Prostate gland (tissue), 2 donors: Measurements from ENCODE around the gene CPT1C. TPM values are rescaled to one million over a fixed set of nuclear protein-coding genes. Genes with fewer than 3 reads are reported as not detected.
"Not testable (repeated sequence)": the region's sequence is repeated elsewhere in the genome, so short reads cannot be mapped to it uniquely, and the experiment has no call there.

Experiments
- DNase-seq: peaks from one replicate; pipeline ENCODE4 v3.0.0-alpha.2; 2019; ENCODE audit warnings: low spot score
- H3K27ac ChIP-seq, 2 donors: fragments of 200-600 bp; sonication (generic); 2 replicates each; pipeline ENCODE4 v1.5.1; 2017 to 2019
- H3K27me3 ChIP-seq: fragments of 200-600 bp; sonication (generic); replicated peaks from 2 replicates; pipeline ENCODE4 v1.5.1; 2019; ENCODE audit not compliant: insufficient read depth
- H3K36me3 ChIP-seq, 2 donors: fragments of 200-600 bp; sonication (generic); 1 replicate in 1 of 2; 2 replicates in 1 of 2; pipeline versions ENCODE4 v1.5.1 to v1.8.1; 2017 to 2019
- H3K4me1 ChIP-seq: fragments of 200-600 bp; sonication (generic); replicated peaks from 2 replicates; pipeline ENCODE4 v1.5.1; 2019
- H3K4me3 ChIP-seq, 2 donors: fragments of 200-600 bp; sonication (generic); 2 replicates each; pipeline ENCODE4 v1.5.1; 2017 to 2019
- H3K9me3 ChIP-seq: fragments of 200-600 bp; sonication (generic); 2 replicates; pipeline ENCODE4 v1.5.1; 2017
- POLR2A ChIP-seq: fragments of 450-650 bp; IDR thresholded peaks from one replicate; pipeline ENCODE4 v1.6.1; 2016; ENCODE audit warnings: antibody characterized with exemption, mild to moderate bottlenecking
- POLR2AphosphoS5 ChIP-seq: sonication (generic); formaldehyde crosslinking; IDR thresholded peaks from one replicate; pipeline ENCODE4 v1.6.1; 2017; ENCODE audit warnings: antibody characterized with exemption
- WGBS: methylation state at CpG from one replicate; pipeline ENCODE4 v1.1.5; 2018; 5-methylcytosine and 5-hydroxymethylcytosine counted together
- intact Hi-C: fragments of 100-400 bp; cut with DNase I; formaldehyde crosslinking; loops from one replicate; pipeline ENCODE4 v1.14.2; 2022
- total RNA-seq, 2 donors: library from RNA; depleted of rRNA; stranded (reverse); fragments of >200 nt; gene quantifications; one replicate each; pipeline ENCODE4 v1.1.0, GENCODE V29; 2016
- TF ChIP-seq, protein P1 (sequence below), 4 experiments: fragments of 200-600 bp in 2 of 4; fragments of 450-650 bp in 2 of 4; sonication (generic) in 2 of 4; IDR thresholded peaks; 1 replicate in 3 of 4; 2 replicates in 1 of 4; pipeline ENCODE4 v1.5.1; 2016 to 2019; ENCODE audit warnings: antibody characterized with exemption in 4 of 4, mild to moderate bottlenecking in 2 of 4, moderate library complexity in 2 of 4

CPT1C gene
- total RNA-seq, 2 donors from 2014 or later: 0.96 to 5.5 TPM

DNA sequence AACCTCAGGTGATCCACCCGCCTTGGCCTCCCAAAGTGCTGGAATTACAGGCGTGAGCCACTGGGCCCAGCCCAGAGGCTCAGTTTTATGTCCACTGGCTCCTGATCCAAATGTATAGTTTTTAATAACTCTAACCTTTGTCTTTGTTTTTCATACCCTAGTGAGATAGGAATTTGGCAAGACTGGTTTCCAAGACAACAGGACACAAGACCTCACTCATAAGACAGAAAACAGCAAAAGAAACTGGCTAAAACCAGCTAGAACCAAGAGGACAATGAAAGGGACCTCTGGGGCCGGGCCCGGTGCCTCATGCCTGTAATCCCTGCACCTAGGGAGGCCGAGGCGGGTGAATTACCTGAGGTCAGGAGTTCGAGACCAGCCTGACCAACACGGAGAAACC is 27.6 kb downstream of the CPT1C start:
- no peaks in the 10 kb centered on the region for H3K27me3 ChIP-seq
- H3K36me3 ChIP-seq: no peaks in the 10 kb centered on the region
- no peak overlapping the region for H3K27ac ChIP-seq
- no peaks in the 10 kb centered on the region for H3K9me3 ChIP-seq
- TF ChIP-seq POLR2A (no peak), POLR2AphosphoS5 (no peak)
- TF ChIP-seq, protein P1, sequence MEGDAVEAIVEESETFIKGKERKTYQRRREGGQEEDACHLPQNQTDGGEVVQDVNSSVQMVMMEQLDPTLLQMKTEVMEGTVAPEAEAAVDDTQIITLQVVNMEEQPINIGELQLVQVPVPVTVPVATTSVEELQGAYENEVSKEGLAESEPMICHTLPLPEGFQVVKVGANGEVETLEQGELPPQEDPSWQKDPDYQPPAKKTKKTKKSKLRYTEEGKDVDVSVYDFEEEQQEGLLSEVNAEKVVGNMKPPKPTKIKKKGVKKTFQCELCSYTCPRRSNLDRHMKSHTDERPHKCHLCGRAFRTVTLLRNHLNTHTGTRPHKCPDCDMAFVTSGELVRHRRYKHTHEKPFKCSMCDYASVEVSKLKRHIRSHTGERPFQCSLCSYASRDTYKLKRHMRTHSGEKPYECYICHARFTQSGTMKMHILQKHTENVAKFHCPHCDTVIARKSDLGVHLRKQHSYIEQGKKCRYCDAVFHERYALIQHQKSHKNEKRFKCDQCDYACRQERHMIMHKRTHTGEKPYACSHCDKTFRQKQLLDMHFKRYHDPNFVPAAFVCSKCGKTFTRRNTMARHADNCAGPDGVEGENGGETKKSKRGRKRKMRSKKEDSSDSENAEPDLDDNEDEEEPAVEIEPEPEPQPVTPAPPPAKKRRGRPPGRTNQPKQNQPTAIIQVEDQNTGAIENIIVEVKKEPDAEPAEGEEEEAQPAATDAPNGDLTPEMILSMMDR (IDR thresholded peaks at IDR 0.05): no peak
- no peaks in the 10 kb centered on the region for H3K4me1 ChIP-seq
- intact Hi-C loops: no loop called here
- WGBS: 71% methylated on average over 8 of the region's 8 CpGs
- no peak overlapping the region for H3K4me3 ChIP-seq
- DNase-seq: no peak

DNA sequence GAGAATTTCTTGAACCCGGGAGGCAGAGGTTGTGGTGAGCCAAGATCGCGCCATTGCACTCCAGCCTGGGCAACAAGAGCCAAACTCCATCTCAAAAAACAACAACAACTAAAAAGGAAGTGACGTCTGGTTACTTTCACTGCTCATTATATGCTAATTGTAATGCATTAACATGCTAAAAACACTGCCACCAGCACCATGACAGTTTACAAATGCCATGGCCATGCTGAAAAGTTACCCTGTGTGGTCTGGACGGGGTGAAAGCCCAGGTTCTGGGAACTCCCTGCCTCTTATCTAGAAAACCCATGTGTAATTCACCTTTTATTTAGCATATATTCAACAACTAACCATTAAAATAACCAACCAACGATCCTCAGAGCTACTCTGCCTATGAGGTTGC is 28.1 kb downstream of the CPT1C start:
- H3K4me1 ChIP-seq: no peaks in the 10 kb centered on the region
- H3K4me3 ChIP-seq: no peak overlapping the region
- WGBS: 75% methylated on average over 6 of the region's 6 CpGs
- no peaks in the 10 kb centered on the region for H3K9me3 ChIP-seq
- H3K36me3 ChIP-seq: no peaks in the 10 kb centered on the region
- no peaks in the 10 kb centered on the region for H3K27me3 ChIP-seq
- no peak overlapping the region for H3K27ac ChIP-seq
- no peak for DNase-seq
- intact Hi-C loops: no loop called here
- TF ChIP-seq, protein P1 (IDR thresholded peaks at IDR 0.05): no peak
- TF ChIP-seq POLR2A: no peak
- no peak for TF ChIP-seq POLR2AphosphoS5

DNA sequence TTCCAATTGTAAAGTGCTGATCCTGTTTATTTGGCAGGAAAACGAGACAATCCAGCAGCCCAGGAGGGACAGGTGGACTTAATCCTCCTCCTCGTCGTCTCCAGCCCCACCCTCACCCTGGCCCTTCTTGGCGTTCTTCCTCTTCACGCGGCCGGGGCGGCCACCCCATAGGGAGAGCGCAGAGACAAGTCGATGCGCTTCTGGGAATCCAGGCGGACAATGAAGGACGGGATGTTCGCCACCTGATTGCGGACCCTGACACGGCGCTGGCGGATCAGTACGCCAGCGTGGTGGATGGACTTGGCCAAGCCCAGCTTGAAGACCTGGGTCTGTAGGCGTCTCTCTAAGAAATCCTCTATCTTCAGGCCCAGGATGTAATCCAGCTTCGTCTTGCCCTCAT is 28.5 kb downstream of the CPT1C start:
- 72% methylated on average over 22 of the region's 22 CpGs for WGBS
- intact Hi-C loops: not testable (repeated sequence)

DNA sequence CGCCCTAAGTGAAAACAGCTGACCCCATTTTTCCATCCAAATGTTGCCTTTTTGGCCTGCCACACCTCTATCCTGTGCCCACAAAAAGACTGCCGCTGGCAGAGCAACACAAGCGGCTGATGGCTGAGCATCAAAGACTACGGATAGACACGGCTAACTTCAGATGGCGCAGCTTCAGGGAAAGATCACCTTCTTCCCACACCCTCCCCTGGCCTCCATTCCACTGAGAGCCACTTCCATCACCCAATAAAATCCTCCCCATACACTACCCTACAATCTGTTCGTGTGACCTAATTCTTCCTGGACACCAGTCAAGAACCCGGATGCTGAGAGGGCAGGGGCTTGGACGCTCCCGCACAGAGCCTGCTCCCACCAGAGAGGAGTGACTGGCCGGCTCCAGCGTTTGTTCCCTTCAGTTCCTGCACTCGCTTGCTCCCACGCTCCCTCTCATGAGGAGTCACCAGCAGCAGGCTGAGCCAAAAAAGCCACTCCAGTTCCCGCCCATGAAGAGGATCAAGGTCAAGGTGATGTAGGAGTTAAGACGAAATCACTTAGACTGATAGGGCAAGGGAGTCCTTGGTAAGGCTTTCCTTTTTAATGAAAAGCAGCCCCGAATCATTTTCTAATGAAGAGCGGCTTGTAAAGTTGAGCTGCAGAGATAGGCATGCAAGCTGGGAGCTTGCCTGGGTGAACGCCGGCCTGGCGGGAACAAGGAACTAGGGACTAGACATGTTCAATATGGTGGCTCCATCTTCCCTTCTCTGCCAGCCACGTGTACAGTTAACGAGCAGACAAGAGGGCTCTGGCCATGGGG is 36.5 kb downstream of the CPT1C start:
- no peaks in the 10 kb centered on the region for H3K9me3 ChIP-seq
- TF ChIP-seq, protein P1 (IDR thresholded peaks at IDR 0.05): no peak
- TF ChIP-seq POLR2A (no peak), POLR2AphosphoS5 (no peak)
- H3K4me1 ChIP-seq: no peaks in the 10 kb centered on the region
- no peak overlapping the region for H3K4me3 ChIP-seq
- no peaks in the 10 kb centered on the region for H3K27me3 ChIP-seq
- H3K27ac ChIP-seq: peak overlapping the region in 1 of 2 donors; percentile 11
- WGBS: 43% methylated on average over 23 of the region's 23 CpGs
- intact Hi-C loops: no loop called here
- H3K36me3 ChIP-seq: no peaks in the 10 kb centered on the region
- no peak for DNase-seq

More for the DNA sequence above, 28.5 kb downstream of the CPT1C start:
- H3K27ac ChIP-seq, H3K4me3 ChIP-seq, H3K27me3 ChIP-seq, DNase-seq, H3K36me3 ChIP-seq, H3K4me1 ChIP-seq, H3K9me3 ChIP-seq: not testable (repeated sequence)

DNA sequence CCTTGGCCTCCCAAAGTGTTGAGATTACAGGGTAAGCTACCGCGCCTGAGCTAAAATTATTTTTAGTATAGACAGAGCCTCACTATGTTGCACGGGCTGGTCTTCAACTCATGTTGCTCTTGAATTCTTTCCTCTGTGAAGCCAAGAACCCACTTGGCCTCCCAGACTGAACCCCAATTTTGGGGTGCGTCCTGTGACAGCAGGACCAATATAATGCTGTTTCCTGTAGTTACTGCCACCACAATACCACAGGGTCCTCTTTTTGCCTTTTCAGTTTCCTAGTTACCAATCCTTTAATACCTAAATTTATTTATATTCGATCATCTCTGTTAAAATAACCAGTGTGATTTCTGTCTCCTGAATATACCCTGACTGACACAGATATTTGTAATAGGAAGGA is 39.2 kb downstream of the CPT1C start:
- TF ChIP-seq POLR2AphosphoS5 (no peak), POLR2A (no peak)
- TF ChIP-seq, protein P1 (IDR thresholded peaks at IDR 0.05): no peak
- 90% methylated on average over 5 of the region's 5 CpGs for WGBS
- H3K4me3 ChIP-seq: no peak overlapping the region

More for the DNA sequence above, 39.2 kb downstream of the CPT1C start:
- Histone ChIP-seq H3K4me1 (no peaks in the 10 kb centered on the region), H3K36me3 (no peaks in the 10 kb centered on the region), H3K27ac (no peak overlapping the region), H3K27me3 (no peaks in the 10 kb centered on the region), H3K9me3 (no peaks in the 10 kb centered on the region)
- intact Hi-C loops: no loop called here
- no peak for DNase-seq
